Gastroesophageal sphincter (tissue), 3 donors: ENCODE measurements around the gene ZBTB34.

ENCODE experiments used
- CTCF ChIP-seq, 4 experiments: fragments of 200-600 bp in 2 of 4; fragments of 450-650 bp in 2 of 4; sonication (generic) in 1 of 4; IDR thresholded peaks; one replicate each; pipeline ENCODE4 v1.5.1; 2017 to 2019; ENCODE audit warnings: antibody characterized with exemption in 4 of 4, mild to moderate bottlenecking in 2 of 4, moderate library complexity in 2 of 4
- EP300 ChIP-seq: sonication (generic); formaldehyde crosslinking; IDR thresholded peaks from one replicate; pipeline ENCODE4 v1.6.1; 2017; ENCODE audit warnings: antibody characterized with exemption, mild to moderate bottlenecking
- POLR2A ChIP-seq, 2 donors: fragments of 450-650 bp; IDR thresholded peaks; one replicate each; pipeline ENCODE4 v1.6.1; 2017; ENCODE audit warnings: antibody characterized with exemption in 2 of 2, mild to moderate bottlenecking in 2 of 2, moderate library complexity in 1 of 2

- no peak for TF ChIP-seq EP300
- TF ChIP-seq CTCF (IDR thresholded peaks at IDR 0.05): no peak
- TF ChIP-seq POLR2A (IDR thresholded peaks at IDR 0.05): no peak
These were observed 29.6 kb upstream of the ZBTB34 start for GRCh38 chr9:126830827-126831226.
